Adrenal gland (tissue), 12 donors: ENCODE results near the gene PTS. TPM values are rescaled to one million over a fixed set of nuclear protein-coding genes. Genes with fewer than 3 reads are reported as not detected.

ENCODE experiments used
- DNase-seq, 7 donors: peaks; one replicate each; pipeline ENCODE4 v3.0.0-alpha.2; 2019 to 2020
- H3K27ac ChIP-seq, 5 donors: fragments of 200-600 bp; sonication (generic) in 4 of 5; 1 replicate in 3 of 5; 2 replicates in 2 of 5; pipeline versions ENCODE4 v1.5.1 to v1.8.0; 2016 to 2020; ENCODE audit warnings: mild to moderate bottlenecking in 1 of 5
- H3K27me3 ChIP-seq: fragments of 200-600 bp; 2 replicates; pipeline ENCODE4 v1.8.0; 2021
- H3K36me3 ChIP-seq, 2 donors: fragments of 200-600 bp; replicated peaks in 1 of 2; 1 replicate in 1 of 2; 2 replicates in 1 of 2; pipeline versions ENCODE4 v1.5.1 to v1.8.0; 2018 to 2022
- H3K4me1 ChIP-seq, 2 donors: fragments of 200-600 bp; replicated peaks in 1 of 2; 1 replicate in 1 of 2; 2 replicates in 1 of 2; pipeline versions ENCODE4 v1.5.1 to v1.8.0; 2018 to 2021
- H3K4me3 ChIP-seq, 4 donors: fragments of 200-600 bp; sonication (generic) in 3 of 4; one replicate each; pipeline ENCODE4 v1.5.1; 2016 to 2018
- H3K9me3 ChIP-seq, 3 donors: fragments of 200-600 bp; sonication (generic) in 1 of 3; replicated peaks in 1 of 3; 1 replicate in 2 of 3; 2 replicates in 1 of 3; pipeline versions ENCODE4 v1.5.1 to v1.8.0; 2016 to 2021
- POLR2A ChIP-seq, 2 donors: fragments of 450-650 bp; IDR thresholded peaks; one replicate each; pipeline ENCODE4 v1.6.1; 2017; ENCODE audit warnings: antibody characterized with exemption in 2 of 2, mild to moderate bottlenecking in 2 of 2, moderate library complexity in 1 of 2
- WGBS, 4 donors: extraction: QIAGEN DNeasy Blood & Tissue Kit in 2 of 4; methylation state at CpG; one replicate each; pipeline versions ENCODE4 v1.1.5 to v1.1.7; 2013 to 2017; 5-methylcytosine and 5-hydroxymethylcytosine counted together
- intact Hi-C, 2 donors: fragments of 100-400 bp; cut with DNase I; formaldehyde crosslinking; loops; one replicate each; pipeline versions ENCODE4 v1.14.1 to v1.15.0; 2022 to 2023
- polyA plus RNA-seq, 3 donors: library from polyadenylated mRNA; stranded (reverse); fragments of 200-250 nt in 2 of 3; fragments of 350-450 nt in 1 of 3; fragmentation: Illumina TruSeq in 1 of 3; extraction: RNeasy Lipid Tissue Mini Kit (QIAGEN cat#74804) in 1 of 3; gene quantifications; one replicate each; pipeline ENCODE4 v1.2.3, GENCODE V29; 2013 to 2014
- total RNA-seq, 9 donors: library from RNA; depleted of rRNA in 4 of 9; stranded (reverse); fragments of >200 nt in 4 of 9; fragments of 120-200 nt in 1 of 9; fragmentation: NEBNext Ultra II Directional in 1 of 9; extraction: Animal tissue kit (Norgen Biotek cat#: 25700) in 1 of 9; gene quantifications; one replicate each; pipeline versions ENCODE4 v1.1.0 to v1.2.4, GENCODE V29; 2013 to 2023
- TF ChIP-seq, protein P1 (sequence below), 6 experiments: fragments of 450-650 bp in 4 of 6; fragments of 200-600 bp in 2 of 6; sonication (generic) in 1 of 6; IDR thresholded peaks; 1 replicate in 5 of 6; 2 replicates in 1 of 6; pipeline versions ENCODE4 v1.5.1 to v1.8.0; 2016 to 2021; ENCODE audit warnings: antibody characterized with exemption in 6 of 6, mild to moderate bottlenecking in 2 of 6, moderate library complexity in 1 of 6
- donor health status: healthy with polysubstance abuse.
- donor health status: Bipolar disorder and iron deficiency.
- donor health status: DM: yes; HTN: yes; CAD: no.
- donor health status: DM: no; HTN: no; CAD: no.
- donor health status: DM: no; HTN: no; CAD: no.
- donor health status: DM: yes; HTN: yes; CAD: no.

Gene PTS
- total and polyA plus RNA-seq, 12 donors = 47.2 to 390 (median 79.1) TPM

DNA sequence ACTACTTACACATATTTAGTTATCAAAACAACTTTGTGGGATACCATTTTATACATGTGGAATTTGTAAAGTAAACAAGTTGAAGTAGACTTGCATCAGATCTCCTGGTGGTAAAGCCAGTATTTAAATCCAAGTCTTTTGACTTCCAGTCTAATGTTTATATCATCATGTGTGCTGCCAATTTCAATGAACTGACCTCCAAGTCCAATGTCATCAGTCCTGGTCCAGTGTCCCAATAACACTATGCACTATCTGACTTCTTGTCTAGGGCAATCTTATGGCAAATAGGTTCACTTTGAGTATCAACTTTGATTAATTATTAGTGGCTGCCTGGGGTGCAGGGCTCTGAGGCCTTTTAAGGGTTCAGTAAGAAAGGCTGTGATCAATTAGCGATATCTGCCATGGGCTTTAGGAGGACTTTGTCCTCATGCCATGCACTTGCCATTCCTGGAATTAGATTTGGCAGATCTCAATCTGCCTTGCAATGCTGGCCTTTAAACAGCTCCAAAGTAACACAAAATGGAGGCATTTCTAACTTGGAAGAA is 9.6 kb upstream of the PTS start:
- Histone ChIP-seq H3K4me1 (peaks cover 0 to 18% of the 10 kb centered on the region in 2 donors), H3K4me3 (no peak overlapping the region), H3K27ac (no peak overlapping the region), H3K27me3 (no peaks in the 10 kb centered on the region), H3K9me3 (no peaks in the 10 kb centered on the region), H3K36me3 (no peaks in the 10 kb centered on the region)
- no peak for TF ChIP-seq POLR2A (IDR thresholded peaks at IDR 0.05)
- TF ChIP-seq, protein P1, sequence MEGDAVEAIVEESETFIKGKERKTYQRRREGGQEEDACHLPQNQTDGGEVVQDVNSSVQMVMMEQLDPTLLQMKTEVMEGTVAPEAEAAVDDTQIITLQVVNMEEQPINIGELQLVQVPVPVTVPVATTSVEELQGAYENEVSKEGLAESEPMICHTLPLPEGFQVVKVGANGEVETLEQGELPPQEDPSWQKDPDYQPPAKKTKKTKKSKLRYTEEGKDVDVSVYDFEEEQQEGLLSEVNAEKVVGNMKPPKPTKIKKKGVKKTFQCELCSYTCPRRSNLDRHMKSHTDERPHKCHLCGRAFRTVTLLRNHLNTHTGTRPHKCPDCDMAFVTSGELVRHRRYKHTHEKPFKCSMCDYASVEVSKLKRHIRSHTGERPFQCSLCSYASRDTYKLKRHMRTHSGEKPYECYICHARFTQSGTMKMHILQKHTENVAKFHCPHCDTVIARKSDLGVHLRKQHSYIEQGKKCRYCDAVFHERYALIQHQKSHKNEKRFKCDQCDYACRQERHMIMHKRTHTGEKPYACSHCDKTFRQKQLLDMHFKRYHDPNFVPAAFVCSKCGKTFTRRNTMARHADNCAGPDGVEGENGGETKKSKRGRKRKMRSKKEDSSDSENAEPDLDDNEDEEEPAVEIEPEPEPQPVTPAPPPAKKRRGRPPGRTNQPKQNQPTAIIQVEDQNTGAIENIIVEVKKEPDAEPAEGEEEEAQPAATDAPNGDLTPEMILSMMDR (IDR thresholded peaks at IDR 0.05) = no peak
- DNase-seq = no peak
- intact Hi-C loops = no loop called here
- 92 to 98% (median 92%) methylated on average over 1 of the region's 1 CpG for WGBS, 4 donors

DNA sequence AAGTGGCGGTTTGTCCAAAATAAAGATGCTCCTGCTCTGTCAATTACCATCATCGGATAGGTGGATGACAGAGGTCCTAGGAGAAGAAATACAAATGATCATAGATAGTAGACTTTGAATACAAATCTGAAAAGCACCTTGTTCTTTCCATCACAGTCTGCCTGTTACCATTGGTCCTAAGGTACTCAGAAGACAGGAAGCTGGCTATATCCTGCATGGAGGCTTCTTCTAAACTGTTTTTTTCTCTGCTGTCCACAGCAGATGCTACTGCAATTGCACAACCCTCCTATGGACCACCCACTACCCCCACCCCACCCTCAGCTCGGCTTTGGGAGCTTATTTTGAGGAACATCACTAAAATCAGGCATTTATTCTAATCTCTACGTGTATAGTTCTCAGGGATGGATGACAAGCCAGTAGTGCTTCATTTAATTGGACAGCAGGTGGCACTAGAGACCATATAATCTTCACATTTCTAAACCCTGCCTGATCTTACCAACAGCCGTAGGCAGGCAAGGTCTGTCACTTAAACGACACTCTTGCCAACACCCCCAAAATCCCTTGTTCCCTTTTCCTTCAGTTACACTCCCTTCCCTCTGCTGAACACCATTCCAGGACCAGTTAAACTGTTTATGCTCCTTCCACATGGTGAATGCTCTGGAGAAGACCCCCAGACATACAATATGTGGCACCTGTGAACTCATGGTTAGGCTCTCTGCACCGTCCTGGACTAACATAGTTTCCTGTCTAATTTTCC is 6.6 kb upstream of the PTS start:
- intact Hi-C loops = loop anchor here (2.0 to 5.0 kb wide), 2 partner anchors 58 to 61 kb away; no protein-coding TSS in a partner anchor
- Histone ChIP-seq H3K27ac (no peak overlapping the region), H3K9me3 (no peaks in the 10 kb centered on the region), H3K4me1 (no peaks in the 10 kb centered on the region), H3K27me3 (no peaks in the 10 kb centered on the region), H3K4me3 (no peak overlapping the region), H3K36me3 (no peaks in the 10 kb centered on the region)
- WGBS, 4 donors = 31 to 33% (median 33%) methylated on average over 7 of the region's 7 CpGs
- TF ChIP-seq, protein P1 (IDR thresholded peaks at IDR 0.05) = peak; percentile 76 to 94 (median 90)
- no peak for TF ChIP-seq POLR2A (IDR thresholded peaks at IDR 0.05)
- peak; percentile 31 to 74 (median 53) for DNase-seq

DNA sequence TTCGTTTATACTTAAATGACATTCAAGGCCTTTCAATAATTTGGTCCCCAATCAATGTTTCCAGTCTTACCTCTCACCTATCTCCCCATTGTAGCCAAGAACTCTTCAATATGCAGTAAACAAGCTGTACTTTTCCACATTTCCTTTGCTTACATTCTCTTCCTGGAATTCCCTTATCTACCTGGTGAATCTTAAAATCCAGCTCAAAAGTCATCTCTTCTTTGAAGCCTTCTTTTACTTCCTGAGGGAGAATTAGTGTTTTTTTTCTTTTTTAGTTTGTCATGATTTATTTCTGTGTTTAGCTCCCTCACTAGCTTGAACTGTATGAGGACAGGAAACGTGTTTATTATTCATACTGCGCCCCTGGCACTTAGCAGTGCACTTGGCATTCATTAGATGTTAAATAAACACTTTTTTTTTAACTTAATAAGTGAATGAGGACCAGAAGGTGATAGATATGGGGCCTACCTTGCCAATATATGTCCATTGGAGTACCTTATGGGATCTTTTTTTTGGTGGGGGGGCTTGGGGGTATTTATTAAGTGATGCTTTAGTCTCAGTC is 4.9 kb upstream of the PTS start:
- no peak for TF ChIP-seq POLR2A (IDR thresholded peaks at IDR 0.05)
- TF ChIP-seq, protein P1 (IDR thresholded peaks at IDR 0.05) = no peak
- WGBS, 4 donors = 48 to 67% (median 62%) methylated on average over 3 of the region's 3 CpGs
- no peak for DNase-seq
- no peaks in the 10 kb centered on the region for H3K27me3 ChIP-seq
- H3K36me3 ChIP-seq = no peaks in the 10 kb centered on the region
- no peaks in the 10 kb centered on the region for H3K4me1 ChIP-seq
- no peak overlapping the region for H3K27ac ChIP-seq
- intact Hi-C loops = loop anchor here in 1 of 2 donors (5.0 kb wide), 1 partner anchor 56 kb away; no protein-coding TSS in a partner anchor
- no peaks in the 10 kb centered on the region for H3K9me3 ChIP-seq
- H3K4me3 ChIP-seq = no peak overlapping the region

DNA sequence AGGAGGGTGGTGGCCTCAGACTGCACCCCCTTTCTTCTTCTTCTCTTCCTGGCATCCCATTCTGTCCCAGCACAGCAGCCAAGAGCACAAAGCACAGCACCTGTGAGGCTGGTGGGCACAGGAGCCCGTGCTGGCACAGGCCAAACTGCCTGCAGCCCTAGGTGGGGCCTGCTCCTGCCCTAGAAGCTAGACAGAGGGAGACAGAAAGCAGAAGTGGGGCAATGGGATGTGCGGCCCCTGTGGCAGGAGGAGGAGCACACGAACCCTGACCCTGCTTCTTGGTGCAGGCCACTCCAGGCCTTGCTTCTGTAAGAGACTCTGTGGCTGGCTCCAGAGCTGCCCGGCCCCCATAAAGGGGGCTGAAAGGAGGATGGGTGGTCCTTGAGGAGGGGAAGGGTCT is 3.9 kb upstream of the PTS start:
- Histone ChIP-seq H3K27ac (peak overlapping the region in 1 of 5 donors; percentile 7), H3K36me3 (no peaks in the 10 kb centered on the region), H3K4me3 (no peak overlapping the region), H3K27me3 (no peaks in the 10 kb centered on the region), H3K9me3 (no peaks in the 10 kb centered on the region), H3K4me1 (peaks cover 0 to 2% of the 10 kb centered on the region in 2 donors)
- WGBS, 4 donors = 68 to 94% (median 73%) methylated on average over 3 to 4 of the region's 4 CpGs
- TF ChIP-seq, protein P1 (IDR thresholded peaks at IDR 0.05) = no peak
- no peak for TF ChIP-seq POLR2A (IDR thresholded peaks at IDR 0.05)
- intact Hi-C loops = loop anchor here in 1 of 2 donors (5.0 kb wide), 1 partner anchor 55 kb away; no protein-coding TSS in a partner anchor
- no peak for DNase-seq
